Measurements from ENCODE around the gene UBE2D1.

The UBE2D1 gene

DNA sequence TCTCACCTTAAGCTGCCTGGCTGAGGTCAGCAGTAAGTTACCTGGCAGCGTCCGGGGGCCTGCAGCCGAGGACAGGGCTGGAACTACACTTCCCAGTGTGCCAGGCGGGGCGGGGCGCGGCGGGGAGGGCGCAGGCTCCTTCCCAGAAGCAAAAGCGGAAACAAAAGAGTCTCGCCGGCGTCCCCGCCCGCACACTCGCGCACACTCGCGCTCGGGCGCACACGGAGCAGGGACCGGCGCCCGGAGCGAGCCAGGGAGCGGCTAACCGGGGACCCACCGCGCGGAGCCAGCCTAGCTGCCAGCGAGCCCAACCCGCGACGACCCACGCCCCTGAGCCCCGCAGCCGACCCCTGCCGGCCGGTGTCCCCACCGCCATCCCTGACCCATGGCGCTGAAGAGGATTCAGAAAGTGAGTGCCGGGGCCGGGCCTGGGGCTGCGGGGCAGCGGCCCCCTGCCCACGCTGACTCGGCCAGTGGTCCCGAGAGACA lies at the start of gene UBE2D1:
Gene UBE2D1 (plus strand): TSS at position 190 of the 489 bp plus-strand sequence. CDS start 196 bp downstream, at position 386.
- DNase-seq (ENCODE audit: extremely low read depth in 1 of 2, low read depth in 1 of 2): peak; percentile 45 to 76

DNA sequence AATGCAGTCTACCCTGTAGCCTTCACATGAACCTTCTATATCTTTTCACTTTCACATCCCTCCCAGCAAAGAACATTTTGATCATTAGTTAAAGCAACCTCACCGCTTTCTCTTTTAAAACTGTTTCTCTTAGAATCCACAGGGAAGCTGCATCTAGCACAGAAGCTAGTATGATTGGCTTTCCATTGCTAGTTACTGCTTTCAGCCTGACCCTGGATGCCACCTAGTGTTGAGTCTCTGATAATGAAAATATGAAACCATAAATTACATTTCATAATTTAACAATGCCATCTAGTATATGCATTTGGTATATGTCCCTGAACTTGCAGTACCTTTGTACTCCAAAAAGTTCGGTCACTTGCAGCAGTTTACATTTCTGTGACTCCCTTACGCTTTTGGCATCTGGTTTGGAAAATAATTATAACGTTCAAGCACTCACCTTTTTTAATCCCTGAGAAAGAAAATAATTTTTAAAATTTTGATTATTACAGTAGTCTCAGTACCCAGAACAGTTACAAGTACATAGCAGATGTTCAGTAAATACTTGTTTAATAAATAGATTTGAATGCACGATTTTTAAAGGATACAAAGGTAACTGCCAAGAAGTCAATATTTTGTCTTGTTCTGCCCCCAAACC lies 43.1 kb upstream of the UBE2D1 start:
- DNase-seq (ENCODE audit: extremely low read depth in 1 of 2, low read depth in 1 of 2): no peak

DNA sequence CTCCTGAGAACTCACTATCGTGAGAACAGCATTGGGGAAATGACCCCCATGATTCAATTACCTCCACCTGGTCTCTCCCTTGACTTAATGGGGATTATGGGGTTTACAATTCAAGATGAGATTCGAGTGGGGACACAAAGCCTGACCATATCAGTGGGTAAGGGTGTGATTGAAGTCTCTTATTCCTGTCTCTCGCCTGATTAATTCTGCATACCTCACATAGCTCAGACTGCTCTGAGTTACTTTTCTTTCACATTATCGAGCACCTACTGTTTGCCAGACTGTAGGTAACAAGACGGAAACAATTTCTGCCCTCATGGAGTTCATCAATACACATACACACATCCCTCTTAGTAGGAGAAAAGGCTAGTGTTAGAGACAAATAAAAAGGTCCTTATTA lies 40.8 kb upstream of the UBE2D1 start:
- no peak for DNase-seq (ENCODE audit: extremely low read depth in 1 of 2, low read depth in 1 of 2)

DNA sequence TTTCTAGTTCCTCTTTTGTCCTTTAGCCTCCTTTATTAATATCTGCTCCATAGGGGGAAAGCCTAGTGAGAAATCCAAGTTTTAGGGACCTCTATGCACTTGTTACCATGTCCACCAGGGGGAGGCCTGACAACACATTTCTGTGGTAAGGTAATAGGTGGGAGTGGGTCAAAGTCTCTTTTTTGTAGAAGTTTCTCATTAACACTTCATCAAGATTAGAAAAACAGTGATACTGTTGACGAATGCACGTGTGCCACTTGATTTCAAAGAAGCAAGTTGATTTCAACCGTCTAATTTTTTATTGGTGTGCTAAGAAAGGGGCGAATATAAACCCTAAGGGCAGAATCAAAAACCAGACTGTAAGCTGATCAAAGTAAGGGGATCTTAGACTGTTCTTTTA lies 35.2 kb upstream of the UBE2D1 start:
- DNase-seq (ENCODE audit: extremely low read depth in 1 of 2, low read depth in 1 of 2): peak; percentile 23 to 26

DNA sequence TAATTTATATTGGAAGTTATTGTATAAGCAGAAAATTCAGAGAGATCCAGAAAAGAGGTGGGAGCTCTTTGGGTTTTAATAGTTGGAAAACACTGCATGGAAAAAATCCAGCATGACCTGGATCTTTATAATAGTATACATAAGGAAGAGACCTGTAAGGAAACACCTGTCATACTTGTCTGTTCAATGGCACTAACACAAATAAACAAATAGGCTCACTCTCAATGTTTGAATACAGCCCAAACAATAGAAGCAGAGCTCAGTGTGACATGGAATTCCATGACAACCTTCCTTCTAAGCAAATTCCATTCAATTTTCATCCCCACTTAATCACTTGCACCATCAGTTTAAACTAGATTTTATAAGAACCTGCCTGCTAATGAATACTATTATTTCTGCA lies 34.1 kb upstream of the UBE2D1 start:
- no peak for DNase-seq (ENCODE audit: extremely low read depth in 1 of 2, low read depth in 1 of 2)

DNA sequence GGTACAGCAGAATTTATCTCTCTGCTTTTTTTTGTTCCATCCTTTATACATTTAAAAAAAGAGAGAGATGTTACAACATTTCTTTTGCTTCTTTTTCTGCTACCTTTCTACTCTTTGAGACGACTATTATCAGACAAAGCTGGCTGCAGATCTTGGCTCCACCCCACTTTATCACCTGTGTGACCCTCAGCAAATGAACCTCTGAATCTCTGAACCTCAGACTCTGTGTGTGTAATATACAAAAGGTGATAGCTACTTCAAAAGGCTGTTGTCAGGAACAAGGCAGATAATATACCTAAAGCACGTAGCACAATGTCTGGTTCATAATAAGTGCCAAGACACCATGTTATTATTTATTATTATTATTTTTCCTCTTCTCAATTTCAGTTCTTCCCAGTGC lies 32.6 kb upstream of the UBE2D1 start:
- no peak for DNase-seq (ENCODE audit: extremely low read depth in 1 of 2, low read depth in 1 of 2)

DNA sequence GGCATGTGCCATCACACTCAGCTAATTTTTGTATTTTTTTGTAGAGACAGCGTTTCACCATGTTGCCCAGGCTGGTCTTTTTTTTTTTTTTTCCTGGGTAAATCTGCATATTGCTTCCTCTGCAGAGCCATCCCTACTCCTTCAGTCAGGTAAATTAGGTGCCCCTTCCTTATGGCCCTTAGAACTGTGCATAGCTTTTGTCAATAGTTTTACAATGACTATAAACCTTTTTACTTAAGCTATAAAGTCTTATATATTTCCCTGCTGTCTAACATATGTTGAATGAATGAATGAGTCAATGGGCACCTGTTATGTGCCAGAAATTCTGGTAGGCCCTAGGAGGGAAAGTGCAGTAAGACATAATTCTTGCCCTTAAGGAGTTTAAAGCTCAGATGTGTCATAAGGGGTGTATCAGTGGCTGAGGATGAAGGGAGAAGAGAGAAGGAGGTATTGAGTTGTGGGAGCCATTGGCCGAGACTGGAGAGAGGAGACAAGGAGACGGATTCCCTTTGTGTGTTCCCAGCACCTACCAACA lies 30.6 kb upstream of the UBE2D1 start:
- DNase-seq (ENCODE audit: extremely low read depth in 1 of 2, low read depth in 1 of 2): no peak

DNA sequence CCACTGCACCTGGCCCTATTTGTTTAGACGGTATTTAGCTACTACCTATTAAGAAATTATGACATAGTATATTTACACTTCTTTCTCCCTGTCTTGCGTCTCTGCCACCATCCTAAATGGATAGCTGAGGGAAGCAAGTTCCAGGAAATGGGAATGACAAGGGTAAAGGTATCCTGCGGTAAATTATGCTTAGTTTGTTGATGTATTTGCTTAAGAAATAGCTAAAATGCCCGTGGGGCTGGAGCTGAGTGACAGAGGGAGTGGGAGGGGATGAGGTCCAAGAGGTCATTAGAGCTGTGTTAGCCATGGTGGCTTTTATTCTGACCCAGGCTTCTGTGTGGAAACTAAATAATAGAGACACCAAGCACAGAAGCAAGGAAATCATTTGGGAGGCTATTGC lies 29.0 kb upstream of the UBE2D1 start:
- DNase-seq (ENCODE audit: extremely low read depth in 1 of 2, low read depth in 1 of 2): no peak

DNA sequence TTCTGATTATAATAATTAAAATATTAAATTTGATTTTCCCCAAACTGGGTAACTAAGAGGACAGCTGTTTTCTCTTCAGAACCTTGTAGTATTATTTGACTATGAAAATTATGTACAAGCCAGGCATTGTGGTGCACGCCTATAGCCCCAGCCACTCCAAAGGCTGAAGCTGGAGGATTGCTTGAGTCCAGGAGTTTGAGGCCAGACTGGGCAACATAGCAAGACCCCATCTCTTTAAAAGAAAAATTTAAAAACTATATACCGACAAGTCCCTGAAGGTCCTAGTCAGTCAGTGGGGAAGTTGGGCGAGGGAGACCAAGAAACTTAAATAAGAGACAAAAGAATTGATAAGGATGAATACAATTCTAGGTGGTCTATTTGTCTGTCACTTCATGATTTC lies 27.1 kb upstream of the UBE2D1 start:
- DNase-seq (ENCODE audit: extremely low read depth in 1 of 2, low read depth in 1 of 2): no peak

DNA sequence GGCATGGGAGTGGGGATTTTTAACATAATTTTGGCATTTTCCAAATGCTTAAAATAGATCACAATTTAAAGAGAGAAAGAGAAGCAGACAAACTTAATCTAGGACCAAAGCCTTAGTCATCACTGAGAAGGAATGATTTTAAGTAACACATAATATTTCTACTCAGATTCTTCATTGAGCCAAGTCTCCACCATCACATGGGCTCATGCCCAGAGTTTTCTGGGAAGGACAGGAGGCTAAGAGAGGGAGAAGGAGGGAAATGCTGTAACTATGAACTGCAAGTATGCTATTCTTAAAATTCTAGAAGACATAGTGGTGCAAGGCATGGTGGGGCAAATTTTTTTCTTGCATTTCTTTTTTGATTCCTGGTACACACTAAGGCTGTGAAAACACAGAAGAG lies 23.8 kb upstream of the UBE2D1 start:
- DNase-seq (ENCODE audit: extremely low read depth in 1 of 2, low read depth in 1 of 2): no peak

DNA sequence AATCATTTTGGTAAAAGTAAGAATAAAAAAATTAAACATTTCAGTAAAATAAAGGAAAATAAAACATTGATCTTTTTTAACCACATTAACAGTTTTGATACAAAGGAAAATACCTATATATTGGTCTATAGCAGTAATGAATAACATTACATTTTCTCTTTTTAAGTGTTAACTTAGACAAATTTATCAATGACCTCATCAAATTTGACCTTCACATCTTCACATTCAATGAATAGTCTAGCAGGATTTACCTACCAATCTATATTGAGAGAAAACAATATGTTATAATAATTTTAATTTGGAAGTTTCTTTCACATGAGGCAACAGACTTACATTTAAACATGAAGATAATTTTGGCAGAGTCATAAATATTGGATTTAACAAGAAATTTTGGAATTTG lies 17.9 kb upstream of the UBE2D1 start:
- DNase-seq (ENCODE audit: extremely low read depth in 1 of 2, low read depth in 1 of 2): no peak

DNA sequence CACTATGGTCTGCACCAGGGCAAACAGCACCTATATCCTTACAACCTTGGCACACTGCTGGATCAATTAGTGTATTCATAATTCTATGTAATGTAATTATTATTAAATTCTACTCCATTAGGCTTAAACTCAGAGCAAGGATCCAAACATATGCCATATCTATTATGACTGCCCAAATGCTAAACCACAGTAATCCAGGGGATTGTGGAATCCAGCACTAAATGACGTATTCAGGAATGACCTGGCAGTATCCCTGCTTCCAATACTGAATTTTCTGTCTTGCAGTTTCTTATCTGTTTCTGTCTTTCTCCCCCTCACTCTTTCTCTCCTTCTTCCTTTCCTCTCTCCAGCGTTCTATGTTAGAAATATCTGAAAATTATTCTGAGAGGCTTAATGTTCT lies 16.5 kb upstream of the UBE2D1 start:
- no peak for DNase-seq (ENCODE audit: extremely low read depth in 1 of 2, low read depth in 1 of 2)

DNA sequence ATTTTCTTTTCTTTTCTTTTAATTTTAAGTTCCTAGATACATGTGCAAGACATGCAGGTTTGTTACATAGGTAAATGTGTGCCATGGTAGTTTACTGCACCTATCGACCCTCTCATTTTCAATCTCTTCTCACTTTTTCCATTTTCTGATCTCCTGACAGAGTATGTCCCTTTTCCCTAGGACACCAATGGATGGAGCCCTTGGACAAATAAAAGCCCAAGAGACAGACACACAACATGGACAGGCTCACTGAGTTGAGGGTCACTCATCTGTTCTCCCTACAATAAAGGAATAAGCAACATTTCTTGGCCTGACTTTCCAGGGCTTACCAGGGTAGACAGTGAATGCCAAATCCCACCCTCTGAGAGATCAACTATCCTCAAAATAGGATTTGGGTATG lies 15.2 kb upstream of the UBE2D1 start:
- DNase-seq (ENCODE audit: extremely low read depth in 1 of 2, low read depth in 1 of 2): no peak

DNA sequence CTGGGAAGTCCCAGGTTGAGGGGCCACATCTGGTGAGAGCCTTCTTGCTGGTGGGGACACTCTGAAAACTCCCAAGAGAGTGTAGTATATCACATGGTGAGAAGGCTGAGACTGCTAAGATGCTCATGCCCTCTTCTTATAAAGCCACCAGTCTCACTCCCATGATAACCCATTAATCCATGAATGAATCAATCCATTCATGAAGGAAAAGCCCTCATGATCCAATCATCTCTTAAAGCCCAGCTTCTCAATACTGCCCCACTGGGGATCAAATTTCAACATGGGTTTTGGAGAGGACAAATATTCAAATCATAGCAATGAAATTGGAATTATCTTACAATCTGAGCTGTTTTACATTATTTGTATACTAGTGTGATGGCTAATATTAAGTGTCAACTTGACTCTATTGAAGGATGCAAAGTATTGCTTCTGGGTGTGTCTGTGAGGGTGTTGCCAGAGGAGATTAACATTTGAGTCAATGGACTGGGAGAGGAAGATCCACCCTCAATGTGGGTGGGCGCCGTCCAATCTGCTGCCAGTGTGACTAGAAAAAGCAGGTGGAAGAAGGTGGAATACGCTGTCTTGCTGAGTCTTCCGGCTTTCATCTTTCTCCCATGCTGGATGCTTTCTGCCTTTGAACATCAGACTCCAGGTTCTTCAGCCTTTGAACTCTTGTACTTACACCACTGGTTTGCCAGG lies 14.3 kb upstream of the UBE2D1 start:
- no peak for DNase-seq (ENCODE audit: extremely low read depth in 1 of 2, low read depth in 1 of 2)

DNA sequence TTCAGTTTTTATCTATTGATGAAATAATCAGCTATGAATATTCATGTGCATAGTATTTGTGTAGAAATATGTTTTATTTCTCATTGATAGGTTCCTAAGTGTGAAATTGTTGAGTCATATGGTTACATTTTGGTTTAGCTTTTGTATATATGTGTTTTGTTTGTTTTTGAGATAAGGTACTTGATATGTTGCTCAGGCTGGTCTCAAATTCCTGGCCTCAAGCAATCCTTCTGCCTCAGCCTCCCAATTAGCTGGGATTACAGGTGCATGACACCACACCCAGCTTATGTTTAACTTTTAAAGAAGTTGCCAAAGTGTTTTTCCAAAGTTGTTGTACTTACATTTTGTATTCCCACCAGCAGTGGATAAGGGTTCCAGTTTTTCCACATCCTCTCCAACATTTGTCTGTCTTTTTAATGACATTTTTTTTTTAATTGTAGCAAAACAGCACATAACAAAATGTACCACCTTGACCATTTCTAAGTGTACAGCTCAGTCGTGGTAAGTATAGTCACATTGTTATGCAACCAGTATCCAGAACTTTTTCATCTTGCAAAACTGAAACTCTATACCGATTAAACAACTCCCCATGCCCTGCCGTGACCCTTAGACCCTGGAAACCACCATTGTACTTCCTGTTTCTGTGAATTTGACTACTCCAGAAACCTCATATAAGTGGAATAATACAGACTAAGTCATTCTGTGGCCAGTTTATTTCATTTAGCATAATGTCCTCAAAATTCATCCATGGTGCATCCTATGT lies 12.6 kb upstream of the UBE2D1 start:
- DNase-seq (ENCODE audit: extremely low read depth in 1 of 2, low read depth in 1 of 2): no peak

DNA sequence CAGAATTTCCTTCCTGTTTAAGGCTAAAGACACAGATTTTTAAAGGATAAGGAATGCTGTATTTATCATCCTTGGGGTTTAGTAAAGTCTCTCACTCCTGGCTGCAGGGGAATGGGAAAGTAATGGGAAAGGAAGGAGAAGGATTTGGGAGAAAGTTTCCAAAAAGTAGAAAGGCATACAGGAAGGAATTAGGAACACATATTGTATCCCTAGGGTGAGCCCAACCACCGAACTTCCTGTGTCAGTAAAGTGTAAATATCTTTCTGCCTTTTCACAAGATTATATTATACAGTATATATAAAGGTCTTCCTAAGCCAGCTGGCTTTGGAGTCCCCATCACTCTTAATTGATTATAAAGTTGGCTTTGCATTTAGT lies 12.0 kb upstream of the UBE2D1 start:
- no peak for DNase-seq (ENCODE audit: extremely low read depth in 1 of 2, low read depth in 1 of 2)

DNA sequence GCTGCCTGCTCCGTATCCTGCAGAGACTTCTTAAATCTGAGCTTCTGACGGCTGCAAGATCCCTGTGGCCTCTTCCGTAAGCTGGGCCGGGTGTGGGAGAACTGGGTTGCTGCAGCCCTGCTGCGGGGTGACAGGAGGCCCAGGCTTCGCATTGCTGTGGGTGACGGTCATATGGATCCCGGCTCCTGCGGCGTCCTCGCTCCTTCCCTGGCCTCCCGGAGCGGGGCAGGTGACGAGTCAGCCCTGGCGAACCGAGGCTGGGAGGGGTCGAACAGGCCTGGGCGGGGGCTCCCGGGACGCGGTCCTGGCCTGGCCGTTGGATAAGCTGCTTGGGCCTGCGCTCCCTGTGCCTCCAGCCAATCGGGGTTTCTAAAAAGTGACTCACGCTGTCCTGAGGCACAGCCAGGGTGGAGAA lies 7.8 kb upstream of the UBE2D1 start:
- no peak for DNase-seq (ENCODE audit: extremely low read depth in 1 of 2, low read depth in 1 of 2)

DNA sequence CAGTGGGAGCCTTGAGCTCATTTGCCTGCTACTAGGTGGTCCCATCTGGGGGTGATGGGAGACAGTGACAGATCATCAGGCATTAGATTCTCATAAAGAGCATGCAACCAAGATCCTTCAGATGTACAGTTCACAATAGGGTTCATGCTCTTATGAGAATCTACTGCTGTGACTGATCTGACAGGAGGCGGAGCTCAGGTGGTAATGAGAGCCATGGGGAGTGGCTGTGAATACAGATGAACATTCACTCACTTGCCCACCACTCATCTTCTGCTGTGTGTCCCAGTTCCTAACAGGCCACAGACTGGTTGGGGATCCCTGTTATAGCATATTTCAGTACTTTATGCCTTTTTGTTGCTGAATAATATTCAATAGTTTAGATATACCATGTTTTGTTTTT lies 6.6 kb upstream of the UBE2D1 start:
- no peak for DNase-seq (ENCODE audit: extremely low read depth in 1 of 2, low read depth in 1 of 2)

DNA sequence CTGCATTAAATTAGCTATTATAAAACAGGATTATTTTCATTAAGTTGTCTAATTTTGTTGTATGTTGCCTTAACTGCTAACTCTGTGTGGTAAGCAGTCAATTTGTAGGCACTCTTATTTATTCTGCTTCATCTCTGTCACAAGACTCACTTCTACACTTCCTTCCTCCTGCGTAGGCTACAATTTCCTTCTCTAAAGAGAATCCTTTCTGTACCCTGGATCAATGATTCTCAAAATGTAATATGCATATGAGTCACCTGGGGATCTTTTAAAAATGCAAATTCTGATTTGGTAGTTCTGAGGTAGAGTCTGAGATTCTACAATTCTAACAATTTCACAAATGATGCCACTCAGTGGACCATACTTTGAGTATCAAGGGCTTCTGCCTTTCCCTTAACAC lies 4.4 kb upstream of the UBE2D1 start:
- DNase-seq (ENCODE audit: extremely low read depth in 1 of 2, low read depth in 1 of 2): no peak

DNA sequence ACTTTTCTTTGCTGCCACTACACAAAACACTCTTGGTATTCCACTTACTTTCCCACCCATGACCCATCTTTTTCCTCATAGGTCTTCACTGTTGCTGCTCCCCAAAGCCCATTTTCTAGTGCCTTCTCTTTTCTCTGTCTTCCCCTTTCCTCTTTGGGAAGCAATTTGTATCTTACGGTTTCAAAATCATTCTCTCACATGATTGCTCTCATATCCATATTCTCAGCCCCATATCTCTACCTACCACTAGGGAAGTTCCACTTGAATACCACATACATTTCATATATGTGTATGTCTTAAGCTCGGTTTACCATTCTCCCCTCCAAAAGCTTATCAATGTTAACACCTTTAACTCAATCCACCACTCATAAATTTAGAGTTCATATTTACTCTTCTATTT lies 3.2 kb upstream of the UBE2D1 start:
- no peak for DNase-seq (ENCODE audit: extremely low read depth in 1 of 2, low read depth in 1 of 2)

DNA sequence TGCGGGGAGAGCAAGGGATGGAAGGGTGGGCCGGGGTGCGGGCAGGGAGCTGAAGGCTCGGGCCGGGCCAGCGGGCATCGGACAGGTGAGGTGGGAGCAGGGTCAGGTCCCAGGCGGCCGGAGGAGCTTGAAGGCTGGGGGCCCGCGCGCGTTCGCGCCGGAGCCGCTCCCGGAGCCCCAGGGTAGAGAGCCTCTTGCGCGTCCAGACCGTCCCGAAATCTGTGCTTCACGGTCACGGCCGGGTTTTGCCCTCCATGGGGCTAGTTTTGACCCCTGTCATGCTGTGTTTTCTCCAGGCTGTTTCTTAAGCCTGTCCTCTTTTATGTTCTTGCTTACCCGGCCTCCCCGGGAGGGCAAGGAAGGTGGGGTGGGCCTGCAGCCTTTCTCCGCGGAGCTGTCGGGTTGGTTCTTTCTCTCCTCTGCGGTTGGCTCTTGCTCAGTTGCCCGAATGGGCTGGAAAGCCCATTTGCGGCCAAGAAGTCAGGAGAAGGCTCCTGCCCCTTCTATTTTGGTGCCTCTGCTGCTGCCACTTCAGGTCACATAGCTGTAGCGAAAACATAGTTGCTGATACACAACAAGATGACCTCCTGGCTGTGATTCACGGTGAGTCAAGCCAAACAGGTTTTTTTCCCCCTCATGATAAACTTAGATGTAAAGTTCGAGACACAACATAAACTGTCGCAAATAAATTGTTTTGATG lies 650 bp downstream of the UBE2D1 start:
- DNase-seq (ENCODE audit: extremely low read depth in 1 of 2, low read depth in 1 of 2): no peak

Data from activated CD8-positive, alpha-beta memory T cell treated with anti-CD3 and anti-CD28 coated beads for 1 hour (primary cell).